Gastrocnemius medialis (tissue), 4 donors: Measurements from ENCODE around the gene ARRDC5.

ENCODE experiments used
- POLR2A ChIP-seq, 2 donors: fragments of 450-650 bp; IDR thresholded peaks; one replicate each; pipeline ENCODE4 v1.6.1; 2017; ENCODE audit warnings: antibody characterized with exemption in 2 of 2, mild to moderate bottlenecking in 2 of 2, moderate library complexity in 2 of 2
- TF ChIP-seq, protein P1 (sequence below), 5 experiments: fragments of 450-650 bp in 3 of 5; fragments of 200-600 bp in 2 of 5; sonication (generic) in 2 of 5; IDR thresholded peaks in 4 of 5; conservative IDR thresholded peaks in 1 of 5; 1 replicate in 4 of 5; 2 replicates in 1 of 5; pipeline ENCODE4 v1.5.1; 2016 to 2019; ENCODE audit warnings: antibody characterized with exemption in 5 of 5, mild to moderate bottlenecking in 3 of 5, moderate library complexity in 3 of 5

- TF ChIP-seq, protein P1, sequence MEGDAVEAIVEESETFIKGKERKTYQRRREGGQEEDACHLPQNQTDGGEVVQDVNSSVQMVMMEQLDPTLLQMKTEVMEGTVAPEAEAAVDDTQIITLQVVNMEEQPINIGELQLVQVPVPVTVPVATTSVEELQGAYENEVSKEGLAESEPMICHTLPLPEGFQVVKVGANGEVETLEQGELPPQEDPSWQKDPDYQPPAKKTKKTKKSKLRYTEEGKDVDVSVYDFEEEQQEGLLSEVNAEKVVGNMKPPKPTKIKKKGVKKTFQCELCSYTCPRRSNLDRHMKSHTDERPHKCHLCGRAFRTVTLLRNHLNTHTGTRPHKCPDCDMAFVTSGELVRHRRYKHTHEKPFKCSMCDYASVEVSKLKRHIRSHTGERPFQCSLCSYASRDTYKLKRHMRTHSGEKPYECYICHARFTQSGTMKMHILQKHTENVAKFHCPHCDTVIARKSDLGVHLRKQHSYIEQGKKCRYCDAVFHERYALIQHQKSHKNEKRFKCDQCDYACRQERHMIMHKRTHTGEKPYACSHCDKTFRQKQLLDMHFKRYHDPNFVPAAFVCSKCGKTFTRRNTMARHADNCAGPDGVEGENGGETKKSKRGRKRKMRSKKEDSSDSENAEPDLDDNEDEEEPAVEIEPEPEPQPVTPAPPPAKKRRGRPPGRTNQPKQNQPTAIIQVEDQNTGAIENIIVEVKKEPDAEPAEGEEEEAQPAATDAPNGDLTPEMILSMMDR (IDR thresholded peaks at IDR 0.05 in 4 of 5, conservative IDR thresholded peaks at IDR 0.05 in 1 of 5) = no peak
- no peak for TF ChIP-seq POLR2A (IDR thresholded peaks at IDR 0.05)
Measured at GRCh38 chr19:4902796-4903195, at the start of gene ARRDC5.
